HG03280 (cell line): Measurements from ENCODE around the gene ADAMTSL5.
"Not testable (repeated sequence)": the region's sequence is repeated elsewhere in the genome, so short reads cannot be mapped to it uniquely, and the experiment has no call there.

Source experiments
- ATAC-seq: cut with Tn5 transposase; IDR thresholded peaks from one replicate; pipeline ENCODE4 v1.9.1; 2021; ENCODE audit warnings: mild to moderate bottlenecking, moderate library complexity; ENCODE audit not compliant: unreplicated experiment

Gene ADAMTSL5

GRCh38 chr19:1531587-1531986 lies 18.8 kb upstream of the ADAMTSL5 start:
- ATAC-seq: no peak

DNA sequence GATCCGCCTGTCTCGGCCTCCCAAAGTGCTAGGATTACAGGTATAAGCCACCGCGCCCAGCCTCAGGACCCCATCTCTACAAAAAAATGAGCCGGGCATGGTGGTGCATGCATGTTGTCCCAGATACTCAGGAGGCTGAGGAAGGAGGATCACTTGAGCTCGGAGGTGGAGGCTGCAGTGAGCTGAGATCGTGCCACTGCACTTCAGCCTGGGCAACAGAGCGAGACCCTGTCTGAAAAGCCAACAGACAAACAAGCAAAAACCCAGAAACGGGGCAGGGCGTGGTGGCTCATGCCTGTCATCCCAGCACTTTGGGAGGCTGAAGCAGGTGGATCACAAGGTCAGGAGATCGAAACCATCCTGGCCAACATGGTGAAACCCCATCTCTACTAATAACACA lies 18.0 kb upstream of the ADAMTSL5 start:
- not testable (repeated sequence) for ATAC-seq

- ATAC-seq: no peak
Observed at GRCh38 chr19:1529430-1529816, 16.6 kb upstream of the ADAMTSL5 start.

DNA sequence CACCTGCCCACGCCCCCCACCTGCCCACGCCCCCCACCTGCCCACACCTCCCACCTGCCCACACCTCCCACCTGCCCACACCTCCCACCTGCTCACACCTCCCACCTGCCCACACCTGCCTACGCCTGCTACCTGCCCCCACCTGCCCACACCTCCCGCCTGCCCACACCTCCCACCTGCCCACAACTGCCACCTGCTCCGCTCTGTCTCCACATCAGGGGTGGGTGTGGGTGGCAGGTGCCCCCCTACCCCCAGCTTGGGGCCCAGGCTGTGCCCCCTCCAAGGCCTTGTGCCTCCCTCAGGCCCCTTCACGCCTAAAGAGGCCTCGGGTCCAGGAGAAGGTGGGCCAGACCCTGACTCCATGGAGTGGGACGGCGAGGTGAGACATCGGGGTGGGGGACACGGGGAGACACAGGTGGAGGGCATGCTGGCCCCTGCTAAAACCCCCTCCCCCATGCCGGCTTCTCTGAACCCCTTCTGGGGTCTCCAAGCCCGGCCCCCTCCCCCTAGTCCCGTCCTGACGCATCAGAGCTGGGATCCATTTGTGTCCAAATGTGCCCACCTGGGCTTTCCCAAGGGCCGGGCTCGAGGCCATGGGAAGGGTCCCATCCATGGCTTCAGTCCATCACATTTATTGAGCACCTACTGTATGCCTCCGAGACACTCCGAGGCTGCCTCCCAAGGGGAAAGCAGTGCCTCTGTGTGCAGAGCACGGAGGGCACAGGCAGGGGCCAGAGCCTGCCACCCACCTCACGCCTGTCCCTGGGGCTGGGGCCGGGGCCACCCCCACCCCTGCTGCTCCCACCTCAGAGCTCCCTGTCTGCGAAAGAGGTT lies 16.0 kb upstream of the ADAMTSL5 start:
- ATAC-seq: no peak

DNA sequence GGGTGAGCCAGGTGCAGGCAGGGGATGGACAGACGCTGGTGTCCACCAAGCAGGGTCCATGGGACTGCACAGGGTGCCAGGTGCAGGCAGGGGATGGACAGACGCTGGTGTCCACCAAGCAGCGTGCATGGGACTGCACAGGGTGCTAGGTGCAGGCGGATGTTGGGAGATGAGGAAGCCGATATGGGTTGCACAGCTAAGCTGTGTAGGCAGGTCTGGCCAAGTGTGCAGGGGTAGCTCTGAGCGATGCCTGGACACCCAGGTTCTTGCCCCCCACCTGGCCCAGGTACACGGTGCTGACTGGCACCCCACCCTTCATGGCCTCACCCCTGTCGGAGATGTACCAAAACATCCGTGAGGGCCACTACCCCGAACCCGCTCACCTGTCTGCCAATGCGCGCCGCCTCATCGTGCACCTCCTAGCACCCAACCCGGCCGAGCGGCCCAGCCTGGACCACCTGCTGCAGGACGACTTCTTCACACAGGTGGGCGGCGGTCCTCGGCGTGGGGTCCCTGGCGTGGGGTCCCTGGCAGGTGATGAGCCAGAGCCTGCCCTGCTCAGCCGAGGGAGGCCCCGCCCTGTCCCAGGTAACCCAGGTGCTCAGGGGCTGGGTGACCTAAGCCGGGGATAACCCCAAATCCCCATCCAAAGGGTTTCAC lies 15.0 kb upstream of the ADAMTSL5 start:
- ATAC-seq: no peak

GRCh38 chr19:1526979-1527649 lies 14.3 kb upstream of the ADAMTSL5 start:
- ATAC-seq: no peak

DNA sequence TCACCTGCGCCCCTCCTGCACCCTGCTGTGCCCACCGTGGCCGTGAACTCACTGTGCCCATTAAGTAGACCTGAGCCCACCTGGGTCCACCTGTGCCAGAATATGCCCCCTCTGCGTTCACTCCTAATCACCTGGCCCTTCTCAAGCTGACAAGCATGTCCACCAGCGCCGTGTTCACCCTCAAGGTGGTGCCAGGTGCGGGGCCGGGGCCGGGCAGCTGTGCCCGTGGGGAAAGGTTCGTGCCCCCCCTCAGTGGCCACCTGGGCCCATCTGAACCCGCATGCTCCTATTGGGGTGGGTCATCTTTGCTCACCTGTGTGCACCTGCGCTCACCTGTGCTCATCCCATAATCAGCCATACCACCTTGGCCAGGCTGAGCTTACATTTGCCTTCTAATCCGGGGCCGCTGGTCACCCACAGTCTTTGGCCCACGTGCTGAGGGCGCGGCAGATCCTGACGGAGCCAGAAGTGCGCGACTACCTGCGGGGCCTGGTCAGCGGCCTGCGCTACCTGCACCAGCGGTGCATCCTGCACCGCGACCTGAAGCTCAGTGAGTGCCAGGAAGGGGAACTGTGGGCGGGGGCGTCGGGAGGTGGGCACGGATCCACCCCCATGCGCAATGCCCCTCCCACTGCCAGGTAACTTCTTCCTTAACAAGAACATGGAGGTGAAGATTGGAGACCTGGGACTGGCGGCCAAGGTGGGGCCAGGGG lies 13.4 kb upstream of the ADAMTSL5 start:
- ATAC-seq: no peak

- no peak for ATAC-seq
Observed at GRCh38 chr19:1525343-1525742, 12.5 kb upstream of the ADAMTSL5 start.

DNA sequence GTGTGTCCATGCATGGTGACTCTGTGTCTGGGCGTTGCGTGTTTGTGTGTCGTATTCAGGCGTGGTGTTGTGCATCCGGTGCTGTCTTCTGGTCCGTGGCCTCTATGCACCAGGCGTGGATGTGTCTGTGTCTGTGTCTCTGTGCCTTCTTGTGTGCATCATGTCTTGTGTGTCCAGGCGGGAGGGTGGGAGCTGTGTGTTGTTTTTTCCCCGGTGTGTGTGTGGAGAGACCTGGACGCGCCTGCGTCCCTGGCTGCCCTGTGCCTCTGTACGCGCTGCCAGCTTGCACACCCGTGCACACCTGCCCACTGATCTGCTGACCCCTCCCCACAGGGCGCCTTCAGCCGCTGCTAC lies 12.1 kb upstream of the ADAMTSL5 start:
- ATAC-seq: no peak

DNA sequence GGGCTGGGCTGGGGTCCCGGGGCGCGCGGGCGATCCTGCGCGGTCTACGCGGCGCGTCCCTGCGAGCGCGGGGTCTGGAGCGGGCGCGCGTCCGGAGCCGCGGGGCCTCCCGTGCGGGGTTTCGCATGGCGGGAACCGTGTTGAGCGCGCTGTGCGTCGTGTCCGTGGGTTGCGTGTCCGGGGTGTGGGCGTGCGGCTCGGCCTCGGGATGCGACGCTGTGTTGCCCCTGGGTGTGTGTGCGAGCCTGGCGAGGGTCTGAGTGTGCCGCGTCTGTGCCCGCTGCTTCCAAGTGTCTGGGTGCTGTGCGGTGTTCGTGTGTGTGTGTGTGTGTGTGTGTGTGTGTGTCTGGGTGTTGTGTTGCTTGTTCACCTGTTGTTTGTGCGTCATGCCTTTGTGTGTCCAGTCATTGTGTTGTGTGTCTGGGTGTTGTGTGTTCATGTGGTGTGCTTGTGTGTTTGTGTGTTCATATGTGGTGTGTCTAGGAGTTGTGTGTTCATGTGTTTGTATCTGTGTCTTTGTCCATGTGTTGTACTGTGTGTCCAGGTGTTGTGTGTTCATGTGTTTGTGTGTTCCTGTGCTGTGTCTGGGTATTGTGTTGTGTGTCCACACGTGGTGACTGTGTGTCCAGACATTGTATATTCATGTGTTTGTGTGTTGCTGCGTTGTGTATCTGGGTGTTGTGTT lies 11.6 kb upstream of the ADAMTSL5 start:
- ATAC-seq: no peak

DNA sequence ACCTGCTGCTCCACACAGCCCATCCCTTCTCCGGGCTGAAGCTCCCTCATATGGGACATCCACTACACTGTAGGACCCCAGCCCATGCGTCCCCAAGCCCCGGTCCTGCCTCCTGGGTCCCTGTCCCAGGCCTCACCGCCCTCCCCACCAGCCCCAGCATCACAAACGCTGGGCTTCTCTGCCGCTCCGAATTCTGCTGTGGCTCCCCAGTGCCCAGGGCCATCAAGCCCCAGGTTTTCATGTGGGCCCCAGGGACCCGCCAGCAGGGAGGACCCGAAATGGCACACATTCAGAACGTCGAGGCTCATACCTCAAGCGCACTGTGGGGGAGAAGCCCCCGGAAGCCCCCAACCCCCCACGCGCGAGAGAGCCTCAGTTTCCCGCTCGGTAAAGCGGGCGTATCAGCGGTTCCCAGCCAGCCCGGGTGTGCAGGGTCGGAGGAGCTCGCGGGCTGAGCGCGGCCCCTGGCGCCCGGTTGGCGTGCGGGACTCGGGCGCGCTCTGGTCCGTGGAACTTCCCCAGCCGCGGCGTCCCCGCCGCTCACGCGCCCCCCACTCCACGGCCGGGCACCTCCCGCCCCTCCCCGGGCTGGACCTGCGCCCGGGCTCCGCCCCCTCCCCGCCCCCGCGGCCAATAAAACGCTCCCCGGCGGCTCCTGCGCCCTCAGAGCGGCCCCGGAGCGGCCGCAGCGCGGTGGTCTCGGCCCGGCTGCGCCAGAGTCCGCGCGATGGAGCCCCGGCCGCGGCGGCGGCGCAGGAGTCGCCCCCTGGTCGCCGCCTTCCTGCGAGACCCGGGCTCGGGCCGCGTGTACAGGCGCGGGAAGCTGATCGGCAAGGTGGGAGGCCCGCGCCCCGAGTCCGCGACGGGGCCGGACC lies 10.8 kb upstream of the ADAMTSL5 start, which contains the start of gene PLK5:
PLK5 (plus strand) TSS at position 666 of the 875 bp plus-strand sequence. CDS start 2,920 bp downstream, outside the sequence.
- no peak for ATAC-seq

DNA sequence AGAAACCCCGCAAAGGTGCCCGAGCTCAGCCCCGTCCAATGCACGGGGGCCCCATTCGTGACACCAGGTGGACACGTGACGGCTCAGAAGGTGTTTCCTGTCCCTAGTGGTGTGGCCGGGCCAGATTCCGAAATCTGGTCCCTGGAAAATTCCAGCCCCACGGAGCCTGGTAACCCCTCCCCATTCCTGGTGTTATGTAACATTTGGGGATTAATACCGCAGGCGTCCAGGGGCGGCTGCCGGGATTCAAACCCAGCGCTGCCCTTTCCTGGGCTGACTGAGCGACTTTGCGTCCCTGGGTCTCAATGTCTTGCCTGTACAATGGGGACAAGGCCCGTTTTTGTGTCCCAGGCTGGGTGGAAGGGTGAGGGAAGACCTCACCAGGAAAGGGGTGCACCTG lies 10.0 kb upstream of the ADAMTSL5 start:
- ATAC-seq: no peak

GRCh38 chr19:1522061-1522460 lies 9.2 kb upstream of the ADAMTSL5 start:
- no peak for ATAC-seq

DNA sequence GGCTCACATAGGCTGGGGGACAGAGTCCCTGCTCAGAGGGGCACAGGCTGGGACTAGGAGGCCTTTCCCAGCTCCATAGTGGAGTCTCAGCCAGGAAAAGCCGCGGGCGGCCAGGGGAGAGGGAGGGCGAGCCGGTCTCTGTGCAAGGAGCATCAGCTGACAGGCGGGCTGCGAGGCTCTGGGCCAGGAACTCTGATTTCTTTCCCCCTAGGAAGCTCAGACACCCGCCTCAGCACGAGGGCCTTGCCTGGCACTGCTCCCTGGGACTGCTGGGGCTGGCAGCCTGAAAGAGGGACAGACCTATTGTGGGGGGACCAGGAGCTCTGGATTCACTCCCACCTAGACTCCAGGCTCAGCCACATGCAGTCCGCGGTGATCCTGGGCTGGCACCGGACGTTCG lies 8.8 kb upstream of the ADAMTSL5 start:
- ATAC-seq: no peak

DNA sequence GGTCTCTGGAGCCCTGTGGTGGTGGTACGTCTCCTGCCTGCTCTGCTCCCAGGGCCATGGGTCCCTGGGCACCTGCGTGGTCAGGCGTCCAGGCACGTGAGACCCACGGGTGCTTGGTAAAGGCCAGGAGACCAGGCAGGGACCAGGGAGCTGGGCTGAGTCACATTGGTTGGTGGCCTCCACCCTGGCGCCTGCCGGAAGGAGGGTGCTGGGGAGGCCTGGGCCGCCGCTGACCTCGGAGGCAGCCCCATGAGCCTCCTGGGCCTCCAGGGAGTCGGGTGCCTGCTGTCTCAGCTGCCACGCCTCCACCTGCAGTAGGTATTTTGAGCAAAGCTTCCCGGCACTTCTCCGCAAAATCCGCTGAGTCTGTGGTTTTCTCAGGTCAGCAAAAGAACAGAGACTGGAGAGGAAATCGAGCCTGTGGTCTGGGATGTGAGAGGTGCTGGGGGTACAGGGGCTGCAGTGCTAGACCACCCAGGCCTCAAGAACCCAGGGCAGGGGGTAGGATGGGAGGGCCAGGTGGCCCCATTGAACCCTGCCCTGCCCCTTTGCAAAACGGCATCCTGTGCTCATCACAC lies 7.5 kb upstream of the ADAMTSL5 start:
- no peak for ATAC-seq

DNA sequence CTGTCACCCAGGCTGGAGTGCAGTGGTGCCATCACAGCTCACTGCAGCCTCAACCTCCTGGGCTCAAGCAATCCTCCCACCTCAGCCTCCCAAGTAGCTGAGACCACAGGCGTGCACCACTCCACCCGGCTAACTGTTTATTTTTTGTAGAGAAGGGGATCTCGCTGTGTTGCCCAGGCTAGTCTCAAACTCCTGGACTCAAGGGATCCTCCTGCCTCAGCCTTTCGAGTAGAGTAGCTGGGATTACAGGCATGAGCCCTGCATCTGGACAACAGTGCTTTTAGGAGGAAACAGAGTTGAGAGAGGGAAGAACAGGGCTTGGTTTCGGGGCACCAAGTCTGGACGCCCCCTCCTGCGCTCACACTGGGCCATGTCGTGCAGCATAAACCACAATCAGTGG lies 7.0 kb upstream of the ADAMTSL5 start:
- ATAC-seq: not testable (repeated sequence)

DNA sequence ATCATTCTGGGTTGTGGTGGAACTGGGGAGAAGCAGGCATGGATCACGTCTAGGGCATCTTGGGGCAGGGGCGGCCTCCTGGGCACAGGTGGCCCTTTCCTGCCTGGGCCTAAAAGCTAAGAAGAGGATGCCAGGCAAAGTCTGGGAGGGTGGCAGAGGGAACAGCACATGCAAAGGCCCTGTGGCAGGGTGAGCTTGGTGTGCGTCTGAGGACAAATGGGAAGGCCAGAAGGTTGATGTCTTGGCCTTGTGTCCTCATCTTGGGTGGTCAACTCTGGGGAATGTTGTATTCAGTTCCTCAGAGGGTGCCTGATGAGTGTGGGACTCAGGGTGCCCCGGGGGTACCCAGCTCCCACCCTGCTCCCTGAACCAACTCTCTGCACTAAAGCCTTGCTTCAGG lies 5.7 kb upstream of the ADAMTSL5 start:
- ATAC-seq: no peak

DNA sequence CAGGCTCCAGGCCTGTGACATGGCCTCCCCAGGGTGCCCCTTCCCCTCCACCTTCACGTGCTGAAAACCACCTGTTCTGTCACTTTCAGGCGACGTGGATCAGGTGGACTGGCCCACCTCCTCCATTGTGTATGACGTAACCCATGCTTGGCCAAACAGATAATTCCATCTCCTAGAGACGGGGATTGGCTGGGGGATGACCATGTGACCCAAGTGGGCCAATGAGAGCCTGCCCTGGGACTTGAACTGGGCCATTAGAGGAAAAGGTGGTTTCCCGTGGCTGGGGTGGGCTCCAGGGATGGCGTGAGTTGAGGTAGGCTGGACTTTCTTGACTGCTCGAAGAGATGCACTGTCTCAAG lies 3.6 kb upstream of the ADAMTSL5 start:
- ATAC-seq: no peak

- ATAC-seq: no peak
Observed at GRCh38 chr19:1514986-1515721, 2.3 kb upstream of the ADAMTSL5 start.
